Spinal cord (tissue), 4 donors: ENCODE results near the gene ASB6. TPM values are rescaled to one million over a fixed set of nuclear protein-coding genes. Genes with fewer than 3 reads are reported as not detected.

Experiments
- polyA plus RNA-seq, 2 donors: library from polyadenylated mRNA; unstranded; fragments of 120-200 nt; gene quantifications; one replicate each; pipeline ENCODE4 v1.2.1, GENCODE V29; 2013; ENCODE audit not compliant: insufficient read length in 2 of 2
- total RNA-seq, 2 donors: library from RNA; depleted of rRNA in 1 of 2; stranded (reverse); fragments of 120-200 nt in 1 of 2; fragments of >200 nt in 1 of 2; gene quantifications; one replicate each; pipeline versions ENCODE4 v1.2.3 to v1.2.4, GENCODE V29; 2013 to 2014

The ASB6 gene
- total and polyA plus RNA-seq, 4 donors, result 12.3 to 33.4 (median 21.1) TPM

Other genes starting within 250 kb of the ASB6 start
- under 1 TPM in 1 of 2 donors, not detected in 1; 0.44 TPM for gene C9orf50, start 21.1 kb downstream of the ASB6 start, total RNA-seq
- gene C9orf50, start 21.1 kb downstream of the ASB6 start, polyA plus RNA-seq, result under 1 TPM; 0.59 to 0.60 TPM
- 10 to 100 TPM; 15.9 to 26.0 TPM for gene NTMT1, start 16.0 kb downstream of the ASB6 start, total RNA-seq
- 10 to 100 TPM; 38.9 to 39.9 TPM for gene NTMT1, start 16.0 kb downstream of the ASB6 start, polyA plus RNA-seq
- 10 to 100 TPM in 1 of 2 donors, 1 to 10 TPM in 1; 2.4 to 14.8 TPM for gene PRRX2, start 23.5 kb upstream of the ASB6 start, total RNA-seq
- gene PRRX2, start 23.5 kb upstream of the ASB6 start, polyA plus RNA-seq, result 1 to 10 TPM in 1 of 2 donors, under 1 TPM in 1; 0.52 to 4.1 TPM
- gene PTGES, start 110.9 kb upstream of the ASB6 start, total RNA-seq, result 1 to 10 TPM; 2.5 to 9.3 TPM
- 1 to 10 TPM; 7.8 to 8.8 TPM for gene PTGES, start 110.9 kb upstream of the ASB6 start, polyA plus RNA-seq
- 10 to 100 TPM; 26.9 to 30.9 TPM for gene TOR1B, start 161.0 kb upstream of the ASB6 start, total RNA-seq
- 10 to 100 TPM; 25.6 to 35.4 TPM for gene TOR1B, start 161.0 kb upstream of the ASB6 start, polyA plus RNA-seq
- 10 to 100 TPM; 24.2 to 26.3 TPM for gene TOR1A, start 182.0 kb upstream of the ASB6 start, total RNA-seq
- gene TOR1A, start 182.0 kb upstream of the ASB6 start, polyA plus RNA-seq, result 10 to 100 TPM; 42.2 to 46.0 TPM
- gene C9orf78, start 193.1 kb upstream of the ASB6 start, total RNA-seq, result 10 to 100 TPM; 41.8 to 60.2 TPM
- 10 to 100 TPM; 78.1 to 78.2 TPM for gene C9orf78, start 193.1 kb upstream of the ASB6 start, polyA plus RNA-seq
- 10 to 100 TPM; 11.4 to 11.6 TPM for gene USP20, start 193.3 kb upstream of the ASB6 start, total RNA-seq
- 10 to 100 TPM; 36.5 to 38.9 TPM for gene USP20, start 193.3 kb upstream of the ASB6 start, polyA plus RNA-seq